WI38 (cell line): Measurements from ENCODE around the gene BARHL1.

ENCODE experiments used
- H3K4me3 ChIP-seq: 2 replicates; pipeline ENCODE4 v1.5.1; 2011; ENCODE audit warnings: low read depth, mild to moderate bottlenecking, control low read depth, low read length
- CTCF ChIP-seq: IDR thresholded peaks from 2 replicates; pipeline ENCODE4 v1.5.1; 2012; ENCODE audit warnings: low read depth, mild to moderate bottlenecking, control low read depth, low read length

The BARHL1 gene

GRCh38 chr9:132582276-132582785, at the start of gene BARHL1:
Gene BARHL1, plus strand, starts transcription at chr9:132582606. Its CDS starts 192 bp downstream, at chr9:132582798.
- TF ChIP-seq CTCF = no peak
- peak within 1 kb of the TSS; percentile 10; the same call in 1 of the 2 replicates for H3K4me3 ChIP-seq

GRCh38 chr9:132534832-132535231, 47.6 kb upstream of the BARHL1 start:
- TF ChIP-seq CTCF = no peak

GRCh38 chr9:132536124-132536523, 46.3 kb upstream of the BARHL1 start:
- no peak overlapping the region for H3K4me3 ChIP-seq
- TF ChIP-seq CTCF = no peak

More at GRCh38 chr9:132534832-132535231, 47.6 kb upstream of the BARHL1 start:
- H3K4me3 ChIP-seq = no peak overlapping the region

GRCh38 chr9:132537352-132537751, 45.1 kb upstream of the BARHL1 start:
- H3K4me3 ChIP-seq = no peak overlapping the region
- no peak for TF ChIP-seq CTCF

GRCh38 chr9:132538071-132538470, 44.3 kb upstream of the BARHL1 start:
- no peak overlapping the region for H3K4me3 ChIP-seq
- TF ChIP-seq CTCF = no peak

GRCh38 chr9:132539096-132539495, 43.3 kb upstream of the BARHL1 start:
- TF ChIP-seq CTCF = no peak
- H3K4me3 ChIP-seq = no peak overlapping the region

- TF ChIP-seq CTCF = no peak
- no peak overlapping the region for H3K4me3 ChIP-seq
Observed at GRCh38 chr9:132541051-132541450, 41.4 kb upstream of the BARHL1 start.
